Measurements from ENCODE around the gene NDUFS1.
"Not testable (repeated sequence)": the region's sequence is repeated elsewhere in the genome, so short reads cannot be mapped to it uniquely, and the experiment has no call there.

The NDUFS1 gene

GRCh38 chr2:206095536-206096332 lies 63.5 kb downstream of the NDUFS1 start:
- DNase-seq, result no peak

- no peak for DNase-seq
These were observed 66.9 kb downstream of the NDUFS1 start for GRCh38 chr2:206092297-206092696.

DNA sequence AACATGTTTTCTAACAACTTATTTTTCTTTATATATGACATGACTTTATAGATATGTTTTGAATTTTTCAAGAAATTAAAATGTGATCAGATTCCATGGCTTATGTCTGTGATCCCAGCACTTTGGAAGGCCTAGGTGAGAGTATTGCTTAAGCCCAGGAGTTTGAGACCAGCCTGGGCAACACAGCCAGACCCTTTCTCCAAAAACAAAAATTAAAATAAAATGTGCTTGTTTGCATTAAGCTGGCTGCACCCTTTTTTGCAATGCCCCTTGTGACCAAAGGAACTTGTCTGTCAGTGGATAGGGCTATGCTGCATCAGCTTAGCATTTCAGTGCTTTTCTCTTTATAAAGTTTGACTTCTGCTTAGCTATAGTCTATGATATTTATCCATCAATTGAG lies 71.0 kb downstream of the NDUFS1 start:
- no peak for DNase-seq

DNA sequence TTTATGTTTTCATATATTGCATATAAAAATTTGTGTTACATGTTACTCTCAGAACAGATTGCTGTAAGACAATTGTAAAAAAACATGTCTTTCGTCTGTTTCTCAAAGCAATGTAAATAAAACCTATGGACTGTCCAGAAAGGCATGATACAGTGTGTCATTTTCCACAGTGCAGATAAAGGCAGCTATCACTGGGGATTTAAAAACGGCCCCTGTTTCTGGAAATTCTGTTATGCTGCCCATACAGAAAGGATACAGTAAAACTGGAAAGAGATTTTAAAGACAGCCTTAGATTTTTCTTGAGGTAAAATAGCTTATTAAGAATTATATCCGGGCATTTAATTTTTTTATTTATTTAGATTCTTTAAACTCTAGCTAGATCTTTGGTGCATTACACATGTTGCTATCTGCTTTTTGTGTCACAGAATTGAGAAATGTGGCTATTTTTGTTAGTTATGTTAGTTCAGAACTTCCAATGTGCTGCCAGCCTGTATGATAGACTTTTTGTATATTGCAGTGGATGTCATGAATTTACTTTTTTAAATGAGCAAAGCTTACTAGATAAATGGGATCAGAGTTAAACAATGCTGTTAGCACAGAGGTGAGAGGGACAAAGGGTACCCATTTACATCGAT lies 72.4 kb downstream of the NDUFS1 start:
- peak; percentile 47 for DNase-seq

- DNase-seq, result peak; percentile 90
These were observed 73.3 kb downstream of the NDUFS1 start, which contains the start of gene INO80D for GRCh38 chr2:206085742-206086445. TSS of gene INO80D (minus strand) at chr2:206086174. CDS start at chr2:206063016, 23,158 bp downstream.

DNA sequence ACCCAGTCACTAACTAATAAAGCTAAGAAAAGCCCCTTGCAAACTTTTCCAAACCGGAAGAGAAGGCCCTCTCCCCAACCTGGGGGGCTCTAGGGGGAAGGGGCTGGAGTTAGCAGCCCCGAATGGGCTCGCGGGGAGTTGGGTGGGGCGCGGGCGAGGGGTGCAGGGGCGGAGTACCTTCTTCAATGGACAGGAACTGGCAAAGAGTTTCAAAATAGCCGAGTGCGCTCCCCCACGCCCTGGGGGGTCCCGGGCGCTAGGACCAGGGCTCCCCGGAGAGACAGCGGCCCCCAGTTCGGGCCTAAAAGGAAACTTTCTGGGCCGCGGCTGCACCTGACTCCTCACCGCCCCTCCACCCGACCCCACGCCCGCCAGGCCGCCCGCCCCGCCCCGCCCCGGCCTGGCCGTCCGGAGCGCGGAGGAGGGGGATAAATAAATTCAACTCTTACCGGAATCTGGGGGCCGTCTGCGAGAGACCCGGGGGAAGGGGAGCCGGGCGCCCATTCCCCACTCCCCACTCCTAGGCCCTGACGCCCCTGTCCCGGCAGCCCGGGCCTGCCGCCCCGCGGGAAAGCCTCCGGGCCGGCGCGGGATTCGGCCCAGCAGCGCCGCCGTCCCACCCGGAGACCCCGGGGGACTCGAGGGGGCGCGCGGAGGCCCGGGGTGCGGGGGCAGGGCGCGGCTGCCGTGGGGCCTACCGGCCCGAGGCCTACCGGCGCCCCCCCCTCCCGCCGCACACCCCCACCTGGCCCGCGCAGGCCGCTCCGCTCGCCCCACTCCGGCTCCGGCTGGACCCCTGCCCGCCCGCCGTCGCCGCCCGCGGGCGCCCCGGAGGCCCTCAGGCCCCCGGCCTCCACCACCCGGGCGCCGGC lies 74.1 kb downstream of the NDUFS1 start:
- DNase-seq, result no peak

DNA sequence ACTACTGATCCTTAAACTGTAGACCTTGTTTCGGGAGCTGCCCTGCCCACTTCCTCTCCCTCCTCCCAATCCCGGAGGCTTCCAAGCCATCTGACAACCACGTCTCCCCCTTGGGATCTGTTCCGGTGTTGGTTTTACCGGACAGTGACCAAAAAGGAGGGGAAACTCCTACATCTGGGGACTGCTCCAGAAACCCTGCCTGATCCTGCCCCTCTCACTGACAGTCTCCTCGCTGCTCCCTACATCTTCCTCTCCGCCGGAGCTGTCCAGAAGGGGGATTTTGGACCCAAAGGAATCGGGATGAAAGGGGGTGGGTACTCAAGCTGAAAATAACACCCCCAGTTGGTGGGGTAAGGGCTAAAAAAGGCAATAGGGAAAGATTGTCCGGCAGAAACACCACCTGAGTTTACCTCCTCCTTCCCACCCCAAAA lies 74.8 kb downstream of the NDUFS1 start:
- DNase-seq, result peak; percentile 44

- no peak for DNase-seq
These were observed 75.4 kb downstream of the NDUFS1 start for GRCh38 chr2:206083602-206084438.

DNA sequence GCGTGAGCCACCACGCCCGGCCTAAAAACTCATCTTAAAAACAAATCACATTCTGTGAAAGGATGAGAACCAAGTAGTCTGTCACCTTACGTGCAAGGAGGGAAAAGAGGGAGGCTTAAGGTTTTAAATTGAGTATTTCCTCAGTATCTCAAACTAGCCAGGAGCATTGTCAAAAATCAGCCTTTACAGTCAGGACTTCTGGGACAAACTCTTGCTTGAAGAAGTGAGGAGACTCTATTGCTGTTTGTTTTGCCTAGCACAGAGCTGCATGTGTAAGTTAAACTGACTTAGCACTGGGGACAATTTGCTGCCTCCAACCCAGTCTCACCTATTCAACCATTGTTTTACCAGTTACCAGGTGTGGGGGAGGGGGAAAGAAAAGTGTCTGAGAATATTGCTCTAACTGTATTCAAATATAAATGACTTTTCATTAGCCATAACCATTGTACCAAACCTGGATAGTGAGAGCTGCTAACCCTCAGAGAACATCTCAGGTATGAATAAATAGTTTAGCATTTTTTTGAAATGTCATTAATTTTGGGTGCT lies 76.9 kb downstream of the NDUFS1 start:
- DNase-seq, result peak; percentile 19

- no peak for DNase-seq
These were observed 78.3 kb downstream of the NDUFS1 start for GRCh38 chr2:206080927-206081326.

DNA sequence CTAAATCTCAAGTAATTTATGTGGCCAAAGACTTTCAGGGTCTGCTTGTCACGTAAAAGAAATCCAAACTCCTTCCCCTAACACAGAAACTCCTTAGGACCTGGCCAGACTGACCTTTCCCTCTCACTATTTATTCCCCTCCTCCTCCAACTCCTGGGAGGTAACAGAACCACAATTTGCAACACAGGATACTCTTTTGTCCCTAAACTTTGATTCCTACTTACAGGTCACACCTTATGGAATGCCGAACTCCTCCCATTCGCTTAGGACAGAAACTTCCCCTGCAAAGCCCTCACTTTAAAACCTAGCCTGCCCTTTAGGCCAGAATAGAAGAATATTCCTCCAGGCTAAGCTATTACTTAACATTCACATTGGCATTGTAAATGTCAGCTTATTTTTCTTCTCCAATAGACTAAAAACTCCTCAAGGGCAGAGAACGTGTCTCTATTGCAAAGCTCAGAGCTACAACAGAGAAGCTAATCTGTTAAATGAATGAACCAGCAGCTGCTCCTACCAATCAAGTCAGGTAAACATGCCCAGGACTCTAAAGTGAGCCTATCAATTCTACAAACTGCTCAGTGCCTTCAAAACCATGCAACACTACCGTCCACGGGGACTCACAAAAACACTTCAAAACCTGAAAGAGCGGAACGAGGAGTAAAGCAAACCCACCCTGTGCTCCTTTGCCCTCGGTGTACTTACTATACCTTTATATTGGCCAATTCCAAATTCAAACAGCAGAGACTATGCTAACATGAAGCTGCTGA lies 79.4 kb downstream of the NDUFS1 start:
- DNase-seq, result peak; percentile 15

- DNase-seq, result not testable (repeated sequence)
These were observed 81.4 kb downstream of the NDUFS1 start for GRCh38 chr2:206077879-206078278.

GRCh38 chr2:206075113-206075512 lies 84.1 kb downstream of the NDUFS1 start:
- DNase-seq, result no peak

DNA sequence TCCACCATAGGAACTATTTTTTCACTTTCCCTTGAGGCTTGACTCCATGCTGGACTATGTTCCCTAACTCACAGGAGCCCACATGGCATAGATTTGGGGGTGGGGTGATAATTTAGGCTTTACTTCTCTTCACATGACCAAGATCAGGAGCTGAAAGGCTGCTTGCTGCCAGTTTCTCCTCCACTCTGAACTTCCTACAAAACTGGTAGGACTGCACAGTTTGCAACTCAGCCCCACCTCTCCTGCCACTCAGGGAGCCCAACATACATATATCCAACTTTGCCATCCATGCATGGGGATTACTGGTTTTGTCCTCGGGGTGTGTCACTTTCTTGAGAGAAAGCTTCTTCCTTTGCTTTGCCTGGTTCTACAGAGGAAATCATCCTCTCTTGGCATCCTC lies 87.4 kb downstream of the NDUFS1 start:
- no peak for DNase-seq

DNA sequence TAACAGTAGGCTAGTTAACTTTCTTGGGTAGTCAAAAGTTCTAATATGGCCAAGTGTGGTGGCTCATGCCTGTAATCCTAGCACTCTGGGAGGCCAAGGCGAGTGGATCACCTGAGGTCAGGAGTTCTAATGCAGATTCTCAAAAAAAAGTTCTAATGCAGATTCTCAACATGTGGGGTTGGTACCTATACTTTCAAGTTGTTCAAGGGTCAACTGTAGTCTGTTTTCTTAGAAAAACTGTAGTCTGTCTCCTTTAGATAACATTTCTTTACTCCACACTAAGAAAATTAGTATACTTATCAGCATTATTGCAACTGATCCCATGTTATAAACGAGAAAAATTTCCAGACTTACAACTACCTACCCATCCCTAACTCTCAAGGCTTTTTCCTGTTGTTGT lies 89.8 kb downstream of the NDUFS1 start:
- DNase-seq, result no peak

DNA sequence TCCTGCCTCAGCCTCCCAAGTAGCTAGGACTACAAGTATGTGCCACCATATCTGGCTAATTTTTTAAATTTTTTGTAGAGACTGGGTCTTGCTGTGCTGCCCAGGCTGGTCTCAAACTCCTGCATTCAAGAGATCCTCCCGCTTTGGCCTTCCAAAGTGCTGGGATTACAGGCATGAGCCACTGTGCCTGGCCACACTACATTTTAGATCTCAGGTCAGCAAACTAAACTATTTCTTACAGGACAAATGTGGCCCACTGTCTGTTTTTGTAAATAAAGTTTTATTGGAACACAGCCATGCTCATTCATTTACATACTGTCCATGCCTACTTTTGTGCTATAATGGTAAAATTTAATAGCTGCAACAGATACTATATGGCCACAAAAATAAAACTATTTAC lies 91.0 kb downstream of the NDUFS1 start:
- DNase-seq, result no peak
